ENCODE data around the gene IRX2.

IRX2 gene

DNA sequence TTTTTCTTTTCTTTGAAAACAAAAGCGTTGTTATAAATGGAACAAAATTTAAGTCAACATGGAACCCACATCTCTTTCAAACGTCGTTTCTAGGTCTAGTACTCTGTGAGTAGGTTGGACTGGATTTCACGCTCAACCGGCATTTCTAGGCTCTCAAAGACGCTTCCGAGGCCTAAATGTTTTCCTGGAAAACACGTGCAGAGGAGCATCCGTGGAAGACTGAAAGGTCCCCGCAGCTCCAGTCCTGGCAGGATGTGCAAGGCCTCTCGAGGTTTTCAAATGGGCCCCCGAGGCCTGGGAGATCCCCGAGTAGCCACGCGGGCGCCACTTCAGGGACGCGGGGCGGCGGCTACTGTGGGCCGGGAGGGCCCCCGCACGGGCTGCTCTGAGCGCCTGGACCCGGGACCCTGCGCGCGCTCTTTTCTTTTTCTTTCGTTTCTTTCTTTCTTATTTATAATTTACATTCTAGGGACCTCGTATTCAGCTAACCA, 4.2 kb upstream of the IRX2 start:
- no peak for FAIRE-seq

DNA sequence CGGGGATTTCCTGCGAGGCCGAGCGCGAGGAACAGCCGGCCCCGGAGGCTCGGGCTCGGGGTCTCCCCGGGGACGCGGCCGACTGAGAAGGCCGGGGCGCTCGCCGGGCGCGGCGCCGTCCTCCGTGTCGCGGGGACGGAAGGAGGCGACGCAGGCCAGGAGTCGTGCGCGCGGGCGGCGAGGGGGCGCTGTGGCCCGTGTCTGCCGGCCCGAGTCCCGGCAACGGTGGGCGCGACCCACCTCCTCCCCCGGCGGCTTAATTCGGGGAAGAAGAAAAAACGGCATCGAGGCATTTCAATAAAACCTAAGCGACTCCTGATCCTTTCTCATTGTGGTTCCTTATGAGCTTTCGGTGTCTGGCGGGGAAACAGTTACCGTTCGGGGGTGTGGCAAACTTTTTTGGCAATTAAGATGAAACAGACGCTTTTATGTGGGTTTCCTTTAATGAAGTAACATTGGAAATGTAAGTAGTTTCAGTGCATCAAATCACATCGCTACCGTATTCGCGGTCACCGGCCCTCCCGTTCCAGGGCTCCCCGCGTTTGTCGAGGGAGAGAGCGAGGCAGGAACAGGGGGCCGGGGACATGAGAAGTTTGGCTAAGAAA, 3.7 kb upstream of the IRX2 start:
- no peak for FAIRE-seq

DNA sequence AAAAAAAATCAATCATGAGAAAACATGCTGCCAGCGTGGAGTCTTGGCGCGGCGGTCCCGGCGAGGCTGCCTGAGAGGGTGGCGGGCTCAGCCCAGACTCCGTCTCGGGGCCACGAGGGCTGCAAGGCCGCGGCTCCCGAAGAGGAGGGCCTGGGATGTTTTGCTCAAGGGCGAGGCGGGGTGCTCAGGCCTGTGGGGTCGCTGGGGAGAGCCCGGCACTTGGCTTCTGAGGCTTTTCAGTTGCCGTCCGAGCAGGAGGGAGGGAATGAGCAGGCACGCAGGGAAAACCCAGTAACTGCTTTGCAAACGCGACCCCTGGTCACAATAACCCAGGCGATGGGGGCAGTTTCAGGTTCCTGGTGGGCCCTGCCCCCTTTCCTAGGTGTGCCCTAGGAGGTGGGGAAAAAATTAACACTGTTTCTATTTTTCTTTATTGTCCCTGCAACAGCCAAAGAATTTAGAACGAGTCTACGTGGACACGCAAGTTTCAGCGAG, 3.2 kb upstream of the IRX2 start:
- no peak for FAIRE-seq

DNA sequence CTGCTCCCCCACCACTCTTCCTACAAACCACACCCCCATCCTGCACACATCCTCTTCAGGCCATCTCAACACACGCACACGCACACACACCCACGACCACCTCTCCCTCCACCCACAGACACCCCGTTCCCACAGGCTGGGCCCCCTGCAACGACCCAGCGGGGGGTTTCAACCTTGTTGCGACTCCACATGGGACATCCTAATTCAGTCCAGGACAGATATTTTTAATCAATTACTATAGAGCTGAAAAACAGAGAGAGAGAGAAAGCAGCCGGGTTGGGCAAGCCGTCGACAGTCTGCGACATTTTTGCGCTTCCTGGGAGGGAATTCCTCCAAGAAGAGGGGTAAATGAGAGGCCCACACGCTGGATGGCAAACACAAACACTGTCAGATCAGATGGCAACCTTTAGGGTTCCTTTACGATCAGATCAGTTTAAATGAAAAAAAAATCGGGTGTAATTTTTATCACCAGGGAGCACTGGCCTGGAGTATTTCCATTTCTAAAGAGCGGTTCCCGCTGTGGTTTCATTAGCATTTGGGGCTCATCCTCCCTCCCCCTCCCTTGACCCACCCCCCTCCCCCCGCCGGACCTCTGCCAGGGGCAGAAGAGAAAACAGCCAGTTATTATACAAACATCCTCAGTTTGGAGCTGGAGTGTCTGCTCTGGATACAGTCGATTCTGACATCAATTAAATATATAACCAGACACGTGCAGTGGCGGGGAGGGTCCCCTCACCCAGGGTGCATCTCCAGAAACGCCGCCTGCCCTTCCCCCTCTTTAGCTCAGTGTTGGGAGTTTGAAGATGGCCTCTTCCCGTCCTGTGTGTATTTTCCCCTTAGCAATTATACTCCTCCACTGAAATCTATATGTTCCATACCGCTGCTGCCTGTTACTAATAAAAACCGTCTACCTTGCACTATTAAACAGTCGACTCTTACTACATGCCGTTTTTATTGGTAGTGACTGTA, 2.3 kb upstream of the IRX2 start:
- FAIRE-seq: no peak

DNA sequence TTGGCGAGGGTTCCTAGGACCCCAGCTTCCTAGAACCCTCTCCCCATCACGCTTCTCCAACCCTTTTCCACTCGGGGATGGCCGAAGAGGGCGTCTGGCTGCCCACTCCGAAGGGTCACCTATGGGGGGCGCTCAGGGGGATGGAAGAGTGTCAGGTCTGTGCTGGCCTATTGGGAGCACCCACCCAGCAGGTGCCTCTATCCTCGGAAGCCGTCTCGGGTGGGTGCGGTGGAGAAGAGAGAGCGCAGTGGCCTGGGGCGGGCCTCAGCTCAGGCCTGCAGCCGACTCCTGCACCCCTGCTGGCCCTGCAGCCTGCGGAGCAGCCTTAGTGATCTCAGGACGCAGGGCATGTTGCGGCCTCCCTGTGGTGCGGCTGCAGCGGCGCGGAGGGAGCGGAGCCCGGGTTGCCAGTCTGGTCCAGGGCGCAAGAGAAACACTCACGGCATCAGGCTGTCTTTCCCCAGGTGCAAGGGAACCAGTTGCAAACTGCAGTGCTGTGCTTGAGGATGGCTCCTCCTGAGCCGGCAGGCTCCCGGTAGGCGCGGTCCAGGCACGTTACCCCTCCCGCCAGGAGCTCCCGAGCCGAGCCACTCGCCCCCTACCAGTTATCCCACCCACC, 1.5 kb upstream of the IRX2 start:
- no peak for FAIRE-seq

DNA sequence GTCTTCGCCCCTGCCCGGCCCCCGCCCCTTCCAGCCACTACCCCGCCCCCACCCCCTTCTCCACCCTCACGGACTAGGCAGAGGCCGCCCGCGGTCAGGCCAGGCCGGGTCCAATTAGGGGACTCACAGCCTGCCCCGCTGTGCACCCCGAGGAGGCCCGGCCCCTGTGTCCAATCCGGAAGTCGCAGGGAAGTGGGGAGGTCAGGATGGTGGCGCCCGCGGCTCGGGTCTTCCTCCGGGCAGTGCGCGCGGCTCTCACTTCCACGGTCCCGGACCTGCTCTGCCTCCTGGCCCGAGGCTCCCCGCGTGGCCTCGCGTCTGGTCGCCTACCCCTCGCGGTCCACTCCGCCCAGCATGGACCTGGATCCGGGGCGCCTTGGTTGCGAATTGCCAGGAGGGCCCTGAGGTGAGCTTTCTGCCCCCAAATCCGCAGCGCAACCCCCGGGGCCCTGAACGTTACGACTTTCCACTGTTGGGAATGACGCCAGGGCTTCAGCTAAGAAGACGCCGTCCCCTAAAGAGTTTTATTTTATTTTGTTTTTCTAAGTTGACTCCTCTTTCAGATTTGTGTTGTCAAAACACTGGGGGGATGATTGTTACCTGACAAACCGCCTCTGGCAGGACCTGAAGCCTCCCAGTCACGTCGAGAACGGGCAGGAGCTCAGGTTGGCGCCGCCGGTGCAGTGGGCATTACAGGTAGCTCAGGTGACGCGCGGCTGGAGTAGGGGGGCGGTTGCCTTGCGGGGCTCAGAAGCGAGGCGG, 763 bp upstream of the IRX2 start:
- no peak for FAIRE-seq

DNA sequence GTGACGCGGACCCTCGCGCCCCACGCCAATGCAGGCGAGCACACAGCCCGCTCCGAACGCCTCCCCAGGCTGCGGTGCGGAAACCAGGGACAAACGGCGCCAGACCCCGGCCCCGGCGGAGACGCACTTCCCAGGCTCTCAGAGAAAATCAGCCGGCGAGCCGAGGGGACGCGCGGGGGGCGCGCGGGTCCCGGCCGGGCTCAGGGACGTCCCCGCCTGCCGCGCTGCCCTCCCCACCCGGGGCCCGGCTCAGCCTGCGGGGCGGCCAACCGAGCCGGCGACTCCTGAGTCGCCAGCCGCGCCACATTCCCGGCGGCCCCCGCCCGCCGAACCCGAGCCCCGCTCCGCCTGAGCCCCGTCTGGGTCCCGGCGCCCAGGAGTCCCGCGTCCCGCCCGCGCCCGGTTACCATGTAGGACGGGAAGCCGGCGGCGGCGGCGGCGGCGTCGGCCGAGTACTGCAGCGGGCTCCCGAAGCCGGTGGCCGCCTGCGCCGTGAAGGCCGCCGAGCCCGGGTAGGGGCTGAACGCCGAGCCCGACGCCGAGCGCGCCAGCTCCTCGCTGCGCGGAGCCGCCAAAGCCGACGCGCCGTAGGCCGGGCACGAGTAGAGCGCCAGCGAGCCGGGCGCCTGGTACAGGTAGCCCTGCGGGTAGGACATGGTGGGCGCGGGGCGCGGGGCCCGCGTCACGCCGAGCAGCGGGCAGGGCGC, 566 bp downstream of the IRX2 start:
- FAIRE-seq: no peak

DNA sequence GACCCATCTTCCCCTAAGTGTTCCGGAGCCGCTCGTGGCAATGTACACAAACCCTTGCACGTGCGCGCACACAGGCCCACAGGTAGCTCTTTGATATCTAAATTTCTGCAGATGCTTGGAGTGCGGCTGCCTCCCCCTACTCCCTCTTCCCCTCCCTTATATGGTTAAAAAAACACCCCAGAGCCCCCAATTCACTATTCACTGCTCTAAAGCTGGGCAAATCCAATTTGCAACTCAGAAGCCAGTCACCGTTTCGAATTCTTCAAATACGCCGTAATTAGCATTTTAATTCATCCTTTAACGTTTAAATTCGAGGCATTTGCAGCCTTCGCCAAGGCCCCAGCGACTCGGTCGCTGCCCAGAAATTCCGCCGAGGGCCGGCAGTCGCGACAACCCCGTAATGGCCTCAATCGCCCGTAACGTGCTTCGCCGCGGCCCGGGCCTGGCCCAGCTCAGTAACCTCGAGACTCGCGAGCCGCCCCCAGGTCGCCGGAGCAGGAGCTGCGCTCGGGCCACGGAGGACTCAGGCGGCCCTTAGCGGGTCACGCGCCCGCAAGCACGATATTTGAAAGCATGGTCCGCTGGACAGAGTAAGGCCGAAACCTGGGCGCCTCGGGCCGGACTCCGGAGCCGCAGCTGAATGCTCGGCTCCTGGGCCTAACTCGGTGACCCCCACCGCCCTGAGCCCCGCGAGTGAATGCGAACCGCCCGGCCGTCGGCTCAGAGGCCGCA, 1.3 kb downstream of the IRX2 start:
- no peak for FAIRE-seq

DNA sequence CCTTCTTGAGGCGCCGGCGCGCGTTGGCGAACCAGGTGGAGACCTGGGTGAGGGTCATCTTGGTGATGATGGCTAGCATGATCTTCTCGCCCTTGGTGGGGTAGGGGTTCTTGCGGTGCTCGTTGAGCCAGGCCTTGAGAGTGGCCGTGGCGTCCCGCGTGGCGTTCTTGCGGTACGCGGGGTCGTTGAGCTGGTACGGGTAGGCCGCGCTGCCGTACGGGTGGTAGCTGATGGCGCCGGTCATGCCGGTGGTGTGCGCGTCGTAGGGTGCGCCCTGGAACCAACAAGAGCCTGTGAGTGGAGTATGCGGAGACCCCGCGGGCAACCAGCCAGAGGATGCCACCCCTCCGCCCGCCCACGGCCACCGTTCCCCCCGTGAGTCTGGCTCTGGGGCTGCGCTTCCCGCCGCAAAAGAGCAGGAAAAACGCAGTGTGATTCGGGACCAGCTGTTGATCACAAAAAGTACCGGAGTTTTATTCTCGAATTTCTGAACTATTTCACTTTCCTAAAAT, 1.9 kb downstream of the IRX2 start:
- no peak for FAIRE-seq

DNA sequence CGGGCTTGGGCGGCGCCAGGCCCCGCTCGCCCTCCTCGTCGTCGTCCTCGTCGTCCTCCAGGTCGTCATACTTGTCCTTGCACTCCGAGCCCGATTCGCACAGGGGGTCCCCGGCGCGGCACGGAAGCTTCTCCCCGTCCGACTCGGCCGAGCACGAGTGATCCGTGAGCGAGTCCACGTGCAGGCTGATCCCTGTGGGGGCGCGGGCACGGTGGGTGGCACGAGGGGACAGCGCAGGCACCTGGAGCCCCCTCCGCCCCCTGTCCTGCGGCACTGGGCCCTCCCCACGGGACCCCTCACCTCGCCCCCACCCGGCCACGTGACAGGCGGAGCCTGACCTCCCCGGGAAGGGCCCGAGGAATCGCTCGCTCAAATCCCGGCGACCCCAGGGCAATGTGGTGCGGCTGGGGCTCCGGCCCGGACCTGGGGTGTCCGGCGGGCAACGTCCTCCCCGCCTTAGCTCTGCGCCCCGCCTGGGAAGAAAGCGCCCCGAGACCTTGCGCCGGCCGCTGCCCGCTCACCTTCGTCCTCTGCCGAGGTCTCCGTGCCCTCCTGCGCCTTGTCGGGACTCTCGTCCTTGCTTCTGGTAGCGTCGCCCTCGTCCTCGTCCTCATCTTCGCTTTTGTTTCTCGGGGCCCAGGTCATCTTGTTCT, 2.5 kb downstream of the IRX2 start:
- FAIRE-seq: no peak

DNA sequence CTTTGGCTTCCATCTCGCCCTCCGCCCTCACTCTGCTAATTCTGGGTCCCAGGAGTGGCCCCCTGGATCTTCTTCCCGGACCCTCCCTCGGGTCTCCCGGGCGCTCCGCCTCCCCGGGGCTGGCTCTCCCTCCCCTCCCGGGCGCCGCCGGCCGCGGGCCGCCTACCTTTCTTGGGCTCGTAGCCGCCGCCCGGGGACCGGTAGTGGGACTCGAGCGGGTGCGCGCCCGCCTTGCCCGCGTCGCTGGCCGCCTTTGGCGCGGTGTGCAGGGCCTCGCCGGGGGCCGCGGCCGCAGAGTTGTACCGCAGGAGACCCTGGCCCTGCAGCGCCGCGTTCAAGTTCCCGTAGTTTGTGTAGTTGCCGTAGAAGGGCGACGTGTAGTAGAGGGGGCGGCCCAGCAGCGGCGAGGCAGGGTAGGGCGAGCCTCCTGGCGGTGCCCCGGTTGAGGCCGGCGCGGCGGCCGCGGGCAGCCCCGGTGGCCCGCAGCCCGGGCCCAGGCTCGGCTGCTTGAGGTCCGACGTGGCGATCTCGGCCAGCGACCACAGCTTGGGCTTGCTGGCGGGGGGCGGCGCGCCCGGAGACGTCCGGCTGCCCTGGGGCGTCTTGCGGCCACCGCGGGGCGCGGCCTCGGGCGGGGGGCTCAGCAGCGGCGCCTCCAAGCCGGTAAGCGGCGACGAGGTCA, 3.2 kb downstream of the IRX2 start:
- no peak for FAIRE-seq

DNA sequence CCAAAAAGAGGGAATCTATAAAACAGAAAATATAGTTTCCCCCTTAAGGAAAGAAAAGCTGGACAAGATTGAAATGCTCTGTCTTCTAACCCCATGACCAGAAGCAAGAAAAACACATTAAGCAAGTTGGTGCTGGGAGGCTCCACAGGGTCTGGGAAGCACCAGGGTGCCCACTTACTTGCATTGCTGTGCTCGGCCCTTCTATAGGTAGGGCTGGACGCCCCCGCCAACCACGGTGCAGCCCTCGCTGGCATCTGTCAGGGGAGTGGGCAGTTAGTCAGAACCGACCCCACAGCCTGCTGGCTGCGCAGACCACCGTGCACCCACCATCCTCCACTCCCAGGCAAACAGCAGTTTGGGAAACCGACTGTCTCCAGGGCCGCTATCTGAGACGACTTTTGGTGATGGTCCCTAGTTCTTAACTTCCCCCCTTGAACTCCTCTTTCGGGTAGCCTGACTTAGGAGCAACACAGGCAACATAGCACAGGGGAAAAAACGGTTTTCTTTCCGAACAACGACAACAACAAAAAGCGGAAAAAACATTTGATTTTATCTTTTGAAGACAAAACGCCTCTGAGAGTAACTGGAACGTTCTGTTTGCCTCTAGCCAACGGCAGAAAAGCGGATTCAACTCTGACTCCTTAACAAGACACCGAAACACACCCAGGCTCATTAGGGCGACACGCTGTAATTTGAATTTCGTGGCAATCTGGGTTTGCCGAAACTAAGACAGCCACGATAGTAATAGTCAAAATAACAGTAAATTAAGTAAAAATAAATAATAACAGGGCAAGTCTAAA, 3.9 kb downstream of the IRX2 start:
- FAIRE-seq: no peak

DNA sequence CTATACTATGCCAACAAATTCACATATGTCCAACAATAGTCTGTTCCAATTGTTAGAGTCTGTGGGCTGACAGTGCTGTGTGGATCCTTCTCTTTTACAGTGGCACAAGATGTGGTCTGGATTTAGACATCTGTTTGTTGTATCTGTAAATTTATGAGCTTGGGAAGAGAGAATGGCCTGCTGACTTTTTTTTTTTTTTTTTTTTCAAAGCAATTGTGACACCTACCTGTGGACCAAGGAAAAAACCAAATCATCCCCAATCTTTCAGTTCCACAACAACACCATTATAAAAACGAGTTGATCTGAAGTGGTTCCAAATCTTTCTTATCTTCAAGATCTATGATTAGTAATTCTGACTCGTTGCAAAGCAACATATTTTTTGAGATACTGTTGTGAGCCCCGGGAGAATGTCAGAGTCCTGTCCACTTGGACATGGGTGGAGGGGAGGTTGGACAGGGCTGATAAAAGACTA, 4.9 kb downstream of the IRX2 start:
- FAIRE-seq: no peak

DNA sequence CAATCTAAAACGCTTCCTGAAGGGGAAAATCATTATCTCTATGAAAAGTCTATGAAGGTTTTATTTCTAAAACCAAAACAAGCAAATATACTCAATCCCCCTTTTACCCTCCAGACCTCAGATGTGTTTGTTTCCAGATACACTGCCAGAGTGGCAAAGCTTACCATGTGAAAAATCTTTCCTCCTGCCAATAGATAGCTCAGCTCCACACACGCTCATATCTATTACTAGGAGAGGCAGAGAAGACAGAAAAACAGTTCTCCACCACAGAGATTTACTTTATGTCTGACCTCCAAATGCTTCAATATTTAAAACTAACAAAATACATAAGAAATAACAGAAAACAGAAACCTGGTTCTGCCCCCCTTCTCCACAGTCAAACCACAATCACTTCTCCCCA, 7.0 kb downstream of the IRX2 start:
- no peak for FAIRE-seq

DNA sequence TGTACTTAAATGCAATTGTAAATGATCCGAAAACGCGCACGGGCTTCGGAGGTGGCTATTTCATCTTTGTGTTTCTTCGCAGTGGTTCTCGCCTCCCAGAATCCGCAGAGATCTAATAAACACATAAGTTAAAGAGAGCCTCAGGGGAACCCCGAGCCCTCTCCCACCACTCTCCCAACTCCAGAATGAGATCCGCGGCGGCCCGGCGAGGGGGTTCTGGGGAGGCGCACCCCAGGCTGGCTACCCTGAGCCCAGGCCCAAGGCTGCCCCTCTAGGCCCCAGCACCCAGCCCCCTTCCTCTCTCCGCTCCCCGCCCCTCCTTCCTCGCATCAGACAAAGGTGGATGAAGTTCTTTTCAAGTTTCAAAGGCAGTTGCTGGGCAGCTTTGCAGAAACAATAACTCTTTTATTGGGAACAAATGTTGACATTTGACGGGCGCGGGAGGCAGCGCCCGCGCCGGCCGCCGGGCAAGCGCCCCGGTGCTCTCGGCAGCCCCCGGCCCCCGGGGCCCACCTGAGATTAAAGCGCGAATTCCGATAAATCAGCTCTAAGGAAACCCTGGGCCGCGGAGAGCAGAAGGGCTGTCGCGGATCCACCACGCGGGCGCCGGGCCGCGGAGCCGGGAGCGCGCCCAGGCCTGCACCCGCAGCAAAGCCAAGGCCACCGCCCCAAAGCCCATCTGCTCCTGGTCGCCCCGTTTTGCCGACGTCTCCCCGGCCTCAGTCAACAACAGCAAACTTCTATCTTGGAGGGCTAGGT, 8.4 kb downstream of the IRX2 start:
- no peak for FAIRE-seq

DNA sequence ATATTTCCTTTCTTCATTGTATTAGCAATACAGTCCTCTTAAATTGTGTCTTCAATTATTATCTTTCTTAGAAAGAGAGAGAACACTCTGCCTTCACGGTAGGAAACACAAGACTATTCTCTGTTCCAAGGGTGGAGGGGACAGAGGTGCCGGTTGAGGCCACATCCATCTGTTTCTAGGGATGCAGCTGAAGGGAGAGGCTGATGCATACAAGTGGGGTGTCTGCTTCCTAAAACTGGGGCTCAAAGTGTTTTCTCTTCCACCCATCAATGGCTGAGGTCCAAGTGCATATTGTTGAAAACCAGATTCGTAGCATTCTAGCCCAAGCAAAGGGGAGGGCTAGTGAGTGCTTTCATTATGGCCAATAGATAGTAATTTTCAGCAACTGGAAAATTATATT, 9.5 kb downstream of the IRX2 start:
- FAIRE-seq: no peak

DNA sequence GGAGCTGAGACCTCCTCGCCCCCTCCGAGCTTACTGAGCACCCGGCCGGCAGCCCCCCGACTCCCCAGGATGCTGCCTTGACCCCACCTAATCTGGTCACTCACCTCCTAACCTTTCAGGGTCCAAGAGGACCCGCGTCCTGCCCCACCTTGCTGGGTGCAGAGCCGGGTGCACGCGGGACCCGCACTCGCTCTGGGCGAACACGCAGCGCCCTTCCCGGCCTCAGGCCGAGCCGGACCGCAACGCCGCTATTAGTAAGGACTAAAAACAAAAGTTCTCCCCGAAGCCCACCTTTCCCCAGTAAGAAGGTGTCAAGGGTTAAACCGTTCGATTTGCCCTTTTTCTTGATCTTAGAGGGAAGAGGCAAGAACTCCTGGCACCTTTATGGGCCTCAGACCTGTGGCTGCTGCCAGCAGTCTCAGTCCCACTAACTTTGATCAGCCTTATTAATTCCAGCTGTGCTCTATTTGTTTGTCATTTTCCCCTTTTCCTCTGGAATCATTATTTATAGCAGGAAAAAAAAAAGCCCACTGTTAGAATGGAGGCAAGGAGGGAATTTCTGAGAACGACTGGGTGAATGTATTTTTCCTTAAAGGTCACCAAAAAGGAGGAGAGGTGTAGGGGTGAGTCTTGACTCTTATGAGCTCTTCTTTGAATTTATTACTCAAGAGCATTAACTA, 10.5 kb downstream of the IRX2 start:
- FAIRE-seq: no peak

All from G401.6 (cell line).